ENCODE data around the gene TTC9B. TPM values are rescaled to one million over a fixed set of nuclear protein-coding genes. Genes with fewer than 3 reads are reported as not detected.

The TTC9B gene
- total and polyA plus RNA-seq, 2 of the 8 experiments (the other 6 are each of a cell fraction or from before 2014, with no cell fraction given): 0.26 TPM; not detected in 1

- no peak overlapping the region for H2BK20ac ChIP-seq (ENCODE audit: low read length)
- POLR2A ChIA-PET (ENCODE audit: partially characterized antibody): no interaction called here
- H3K18ac ChIP-seq (ENCODE audit: extremely low read depth, low read length): no peak overlapping the region
- no peaks in the 10 kb centered on the region for H3K23me2 ChIP-seq (ENCODE audit: low read depth, low read length)
- no peaks in the 10 kb centered on the region for H4K20me1 ChIP-seq (replicated peaks in 1 of 2; ENCODE audit: control insufficient read depth in 1 of 2, insufficient read depth in 2 of 2, low read length in 2 of 2)
- no peak overlapping the region for H3K4ac ChIP-seq (replicated peaks; ENCODE audit: insufficient read length, low read depth, low read length)
- 93% methylated on average over 9 of the region's 16 CpGs; no CpG with 5 or more reads in 1 of the 2 experiments for WGBS, 2 experiments (ENCODE audit: extremely low coverage in 1 of 2, insufficient coverage in 1 of 2, insufficient read length in 1 of 2, insufficient replicate concordance in 2 of 2, low coverage in 1 of 2, low lambda C conversion rate in 2 of 2, missing lambda C conversion rate in 1 of 2)
- H2AFZ ChIP-seq (ENCODE audit: low read length): no peak overlapping the region
- H3K36me3 ChIP-seq (ENCODE audit: control insufficient read depth in 2 of 4, insufficient read depth in 4 of 4, low read length in 3 of 4): peaks cover 0 to 5% (median 2%) of the 10 kb centered on the region in 4 experiments; a peak in 2 of 8 replicates
- FAIRE-seq (no peak), DNase-seq (ENCODE audit: low read depth in 1 of 2, low spot score in 2 of 2) (no peak)
- no peaks in the 10 kb centered on the region for H3K79me1 ChIP-seq (ENCODE audit: low read depth, low read length)
- no peak overlapping the region for H3K23ac ChIP-seq (ENCODE audit: insufficient read length)
- H4K91ac ChIP-seq (replicated peaks; ENCODE audit: insufficient read length, low read length): no peak overlapping the region
- no peak overlapping the region for H2BK5ac ChIP-seq (ENCODE audit: low read depth, low read length)
- no peaks in the 10 kb centered on the region for H3K27me3 ChIP-seq (replicated peaks in 1 of 4; ENCODE audit: control insufficient read depth in 3 of 4, extremely low read depth in 1 of 4, insufficient read depth in 3 of 4, low read length in 3 of 4)
- no peak overlapping the region for H3K27ac ChIP-seq (ENCODE audit: low read depth, low read length)
- H3K4me1 ChIP-seq (replicated peaks in 1 of 4; ENCODE audit: control insufficient read depth in 3 of 4, insufficient read depth in 4 of 4, low read length in 3 of 4): no peaks in the 10 kb centered on the region
- CTCF ChIA-PET (ENCODE audit: partially characterized antibody): interaction anchor here (1.1 kb wide), 1 partner anchor 30 kb away, joined by 3 read pairs; no protein-coding TSS in a partner anchor
- no peak overlapping the region for H2AK5ac ChIP-seq (ENCODE audit: low read depth, low read length)
- H3K9me3 ChIP-seq (ENCODE audit: insufficient read depth in 2 of 2, low read depth in 1 of 2, low read length in 1 of 2): no peaks in the 10 kb centered on the region
- H3K14ac ChIP-seq (ENCODE audit: insufficient read length): no peak overlapping the region
- H3K4me2 ChIP-seq (ENCODE audit: insufficient read depth in 1 of 2, low read depth in 2 of 2, low read length in 2 of 2): no peak overlapping the region
- H3K4me3 ChIP-seq (ENCODE audit: extremely low read depth in 1 of 4, insufficient read depth in 2 of 4, low read depth in 3 of 4, low read length in 4 of 4): no peak overlapping the region
- H3K56ac ChIP-seq (replicated peaks; ENCODE audit: insufficient read length, low read depth, low read length): no peak overlapping the region
- H2BK12ac ChIP-seq (ENCODE audit: low read depth, low read length): no peak overlapping the region
- no peak overlapping the region for H4K5ac ChIP-seq (ENCODE audit: insufficient read length, low read depth, low read length)
- H4K8ac ChIP-seq (ENCODE audit: extremely low read depth, insufficient read depth, low read length): no peak overlapping the region
- no peak overlapping the region for H2BK15ac ChIP-seq (ENCODE audit: low read length)
- H2BK120ac ChIP-seq (replicated peaks; ENCODE audit: low read depth, low read length): no peak overlapping the region
- H3K9ac ChIP-seq (replicated peaks in 1 of 4; ENCODE audit: extremely low read depth in 1 of 4, low read depth in 3 of 4, low read length in 3 of 4): no peak overlapping the region
- H3K79me2 ChIP-seq (ENCODE audit: control insufficient read depth in 1 of 2, insufficient read depth in 2 of 2, low read length in 2 of 2): no peaks in the 10 kb centered on the region
- no peak for TF ChIP-seq JUND (IDR thresholded peaks at IDR 0.05; ENCODE audit: low read length)
Observed at GRCh38 chr19:40204381-40204780, 13.8 kb downstream of the TTC9B start.

Data from H1 (cell line).